Esophagus muscularis mucosa (tissue), 4 donors: ENCODE measurements around the gene ZWILCH. TPM values are rescaled to one million over a fixed set of nuclear protein-coding genes. Genes with fewer than 3 reads are reported as not detected.

ENCODE experiments used
- DNase-seq: peaks from one replicate; pipeline ENCODE4 v3.0.0-alpha.2; 2017; ENCODE audit errors: extremely low spot score
- H3K27ac ChIP-seq, 4 donors: fragments of 200-600 bp; sonication (generic); replicated peaks in 1 of 4; 1 replicate in 3 of 4; 2 replicates in 1 of 4; pipeline ENCODE4 v1.5.1; 2016 to 2019; ENCODE audit warnings: mild to moderate bottlenecking in 1 of 4
- H3K27me3 ChIP-seq, 4 donors: fragments of 200-600 bp; sonication (generic); one replicate each; pipeline versions ENCODE4 v1.5.1 to v1.6.0; 2016 to 2019
- H3K36me3 ChIP-seq, 4 donors: fragments of 200-600 bp; sonication (generic); one replicate each; pipeline ENCODE4 v1.5.1; 2016 to 2019
- H3K4me1 ChIP-seq, 4 donors: fragments of 200-600 bp; sonication (generic); one replicate each; pipeline ENCODE4 v1.5.1; 2016 to 2019
- H3K4me3 ChIP-seq, 4 donors: fragments of 200-600 bp; sonication (generic); 1 replicate in 2 of 4; 2 replicates in 2 of 4; pipeline ENCODE4 v1.5.1; 2016 to 2019; ENCODE audit warnings: mild to moderate bottlenecking in 4 of 4, moderate library complexity in 1 of 4
- H3K9me3 ChIP-seq, 4 donors: fragments of 200-600 bp; sonication (generic); 1 replicate in 3 of 4; 2 replicates in 1 of 4; pipeline ENCODE4 v1.5.1; 2016 to 2019
- EP300 ChIP-seq: sonication (generic); formaldehyde crosslinking; IDR thresholded peaks from one replicate; pipeline ENCODE4 v1.6.1; 2017; ENCODE audit warnings: antibody characterized with exemption
- POLR2A ChIP-seq: fragments of 450-650 bp; IDR thresholded peaks from one replicate; pipeline ENCODE4 v1.6.1; 2017; ENCODE audit warnings: antibody characterized with exemption, moderate library complexity, mild to moderate bottlenecking, low read depth
- POLR2AphosphoS5 ChIP-seq, 2 donors: sonication (generic); formaldehyde crosslinking; IDR thresholded peaks; one replicate each; pipeline ENCODE4 v1.6.1; 2017; ENCODE audit warnings: antibody characterized with exemption in 2 of 2
- WGBS: methylation state at CpG from one replicate; pipeline ENCODE4 v1.1.5; 2018; 5-methylcytosine and 5-hydroxymethylcytosine counted together
- intact Hi-C: fragments of 100-400 bp; cut with DNase I; formaldehyde crosslinking; loops from one replicate; pipeline ENCODE4 v1.15.1; 2023
- total RNA-seq, 4 donors: library from RNA; depleted of rRNA; stranded (reverse); fragments of >200 nt; gene quantifications; one replicate each; pipeline versions ENCODE4 v1.1.0 to v1.2.1, GENCODE V29; 2016
- TF ChIP-seq, protein P1 (sequence below), 3 experiments: fragments of 200-600 bp in 2 of 3; fragments of 450-650 bp in 1 of 3; sonication (generic) in 2 of 3; IDR thresholded peaks; one replicate each; pipeline ENCODE4 v1.5.1; 2017 to 2019; ENCODE audit warnings: antibody characterized with exemption in 3 of 3, mild to moderate bottlenecking in 2 of 3, moderate library complexity in 1 of 3

Gene ZWILCH
- total RNA-seq, 4 donors from 2014 or later: 2.1 to 3.3 (median 2.4) TPM

GRCh38 chr15:66574596-66574950, 69.4 kb downstream of the ZWILCH start:
- H3K4me3 ChIP-seq: no peak overlapping the region

DNA sequence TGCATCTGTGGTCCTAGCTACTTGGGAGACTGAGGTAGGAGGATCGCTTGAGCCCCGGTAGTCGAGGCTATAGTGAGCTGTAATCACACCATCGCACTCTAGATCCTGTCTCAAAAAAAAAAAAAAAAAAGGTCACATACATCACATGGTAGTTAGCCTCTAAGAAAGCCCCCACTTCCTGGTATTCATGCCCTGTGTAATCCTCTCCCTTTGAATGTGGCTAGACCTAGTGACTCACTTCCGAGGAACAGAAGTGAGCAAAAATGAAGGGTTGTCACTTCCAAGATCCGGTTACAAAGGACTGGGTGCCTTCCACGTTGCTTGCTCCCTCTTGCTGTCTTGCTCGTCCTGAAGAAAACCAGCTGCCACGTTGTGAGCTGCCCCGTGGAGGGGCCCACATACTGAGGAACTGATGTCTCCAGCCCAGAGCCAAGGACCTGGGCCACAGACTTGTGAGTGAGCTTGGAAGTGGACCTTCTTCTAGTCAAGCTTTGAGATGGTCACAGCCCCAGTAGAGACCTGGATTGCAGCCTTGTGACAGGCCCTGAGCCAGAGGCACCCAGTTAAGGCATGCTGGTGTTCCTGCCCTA, 73.3 kb downstream of the ZWILCH start:
- no peaks in the 10 kb centered on the region for H3K27me3 ChIP-seq
- H3K27ac ChIP-seq: no peak overlapping the region
- no peak for TF ChIP-seq POLR2AphosphoS5 (IDR thresholded peaks at IDR 0.05)
- TF ChIP-seq, protein P1, sequence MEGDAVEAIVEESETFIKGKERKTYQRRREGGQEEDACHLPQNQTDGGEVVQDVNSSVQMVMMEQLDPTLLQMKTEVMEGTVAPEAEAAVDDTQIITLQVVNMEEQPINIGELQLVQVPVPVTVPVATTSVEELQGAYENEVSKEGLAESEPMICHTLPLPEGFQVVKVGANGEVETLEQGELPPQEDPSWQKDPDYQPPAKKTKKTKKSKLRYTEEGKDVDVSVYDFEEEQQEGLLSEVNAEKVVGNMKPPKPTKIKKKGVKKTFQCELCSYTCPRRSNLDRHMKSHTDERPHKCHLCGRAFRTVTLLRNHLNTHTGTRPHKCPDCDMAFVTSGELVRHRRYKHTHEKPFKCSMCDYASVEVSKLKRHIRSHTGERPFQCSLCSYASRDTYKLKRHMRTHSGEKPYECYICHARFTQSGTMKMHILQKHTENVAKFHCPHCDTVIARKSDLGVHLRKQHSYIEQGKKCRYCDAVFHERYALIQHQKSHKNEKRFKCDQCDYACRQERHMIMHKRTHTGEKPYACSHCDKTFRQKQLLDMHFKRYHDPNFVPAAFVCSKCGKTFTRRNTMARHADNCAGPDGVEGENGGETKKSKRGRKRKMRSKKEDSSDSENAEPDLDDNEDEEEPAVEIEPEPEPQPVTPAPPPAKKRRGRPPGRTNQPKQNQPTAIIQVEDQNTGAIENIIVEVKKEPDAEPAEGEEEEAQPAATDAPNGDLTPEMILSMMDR (IDR thresholded peaks at IDR 0.05): no peak
- TF ChIP-seq EP300: no peak
- no peak for TF ChIP-seq POLR2A
- H3K36me3 ChIP-seq: no peaks in the 10 kb centered on the region
- intact Hi-C loops: no loop called here
- H3K4me3 ChIP-seq: no peak overlapping the region
- H3K4me1 ChIP-seq: peaks cover 0 to 14% (median 12%) of the 10 kb centered on the region in 4 donors
- DNase-seq: no peak
- no peaks in the 10 kb centered on the region for H3K9me3 ChIP-seq
- 41% methylated on average over 10 of the region's 10 CpGs for WGBS

More at GRCh38 chr15:66574596-66574950, 69.4 kb downstream of the ZWILCH start:
- WGBS: 83% methylated on average over 2 of the region's 2 CpGs
- no peak for TF ChIP-seq POLR2A
- intact Hi-C loops: no loop called here
- no peaks in the 10 kb centered on the region for H3K9me3 ChIP-seq
- no peaks in the 10 kb centered on the region for H3K36me3 ChIP-seq
- H3K27me3 ChIP-seq: no peaks in the 10 kb centered on the region
- H3K4me1 ChIP-seq: peaks cover 0 to 14% (median 12%) of the 10 kb centered on the region in 4 donors
- no peak for DNase-seq
- no peak overlapping the region for H3K27ac ChIP-seq

- intact Hi-C loops: no loop called here
- no peaks in the 10 kb centered on the region for H3K36me3 ChIP-seq
- H3K4me3 ChIP-seq: no peak overlapping the region
- TF ChIP-seq POLR2AphosphoS5 (IDR thresholded peaks at IDR 0.05): no peak
- TF ChIP-seq, protein P1 (IDR thresholded peaks at IDR 0.05): no peak
- no peak for TF ChIP-seq POLR2A
- no peak for TF ChIP-seq EP300
- H3K27ac ChIP-seq: no peak overlapping the region
- H3K4me1 ChIP-seq: no peaks in the 10 kb centered on the region
- no peak for DNase-seq
- H3K27me3 ChIP-seq: peaks cover 0 to 9% (median 0%) of the 10 kb centered on the region in 4 donors
- H3K9me3 ChIP-seq: no peaks in the 10 kb centered on the region
- 84% methylated on average over 3 of the region's 3 CpGs for WGBS
These were observed 75.5 kb downstream of the ZWILCH start for GRCh38 chr15:66580643-66581042.

DNA sequence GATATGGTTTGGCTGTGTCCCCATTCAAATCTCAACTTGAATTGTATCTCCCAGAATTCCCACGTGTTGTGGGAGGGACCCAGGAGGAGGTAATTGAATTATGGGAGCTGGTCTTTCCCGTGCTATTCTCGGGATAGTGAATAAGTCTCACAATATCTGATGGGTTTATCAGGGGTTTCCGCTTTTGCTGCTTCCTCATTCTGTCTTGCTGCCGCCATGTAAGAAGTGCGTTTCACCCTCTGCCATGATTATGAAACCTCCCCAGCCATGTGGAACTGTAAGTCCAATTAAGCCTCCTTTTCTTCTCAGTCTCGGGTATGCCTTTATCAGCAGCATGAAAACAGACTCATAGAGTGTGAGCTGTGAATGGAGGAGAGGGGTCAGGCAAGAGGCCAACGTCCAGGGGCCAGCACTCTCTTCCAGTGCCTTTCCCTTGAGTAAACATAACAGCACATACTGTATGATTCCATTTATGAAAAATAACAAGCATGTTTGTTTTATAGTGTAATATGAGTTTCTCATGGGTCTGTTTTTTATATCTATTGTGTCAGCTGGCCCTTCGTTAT, 76.9 kb downstream of the ZWILCH start:
- Histone ChIP-seq H3K27me3 (peaks cover 0 to 18% (median 0%) of the 10 kb centered on the region in 4 donors), H3K9me3 (no peaks in the 10 kb centered on the region), H3K4me3 (no peak overlapping the region), H3K36me3 (no peaks in the 10 kb centered on the region), H3K27ac (no peak overlapping the region), H3K4me1 (no peaks in the 10 kb centered on the region)
- 85% methylated on average over 9 of the region's 9 CpGs for WGBS
- intact Hi-C loops: no loop called here
- DNase-seq: no peak
- TF ChIP-seq, protein P1 (IDR thresholded peaks at IDR 0.05): no peak
- TF ChIP-seq POLR2A (no peak), EP300 (no peak), POLR2AphosphoS5 (IDR thresholded peaks at IDR 0.05) (no peak)

DNA sequence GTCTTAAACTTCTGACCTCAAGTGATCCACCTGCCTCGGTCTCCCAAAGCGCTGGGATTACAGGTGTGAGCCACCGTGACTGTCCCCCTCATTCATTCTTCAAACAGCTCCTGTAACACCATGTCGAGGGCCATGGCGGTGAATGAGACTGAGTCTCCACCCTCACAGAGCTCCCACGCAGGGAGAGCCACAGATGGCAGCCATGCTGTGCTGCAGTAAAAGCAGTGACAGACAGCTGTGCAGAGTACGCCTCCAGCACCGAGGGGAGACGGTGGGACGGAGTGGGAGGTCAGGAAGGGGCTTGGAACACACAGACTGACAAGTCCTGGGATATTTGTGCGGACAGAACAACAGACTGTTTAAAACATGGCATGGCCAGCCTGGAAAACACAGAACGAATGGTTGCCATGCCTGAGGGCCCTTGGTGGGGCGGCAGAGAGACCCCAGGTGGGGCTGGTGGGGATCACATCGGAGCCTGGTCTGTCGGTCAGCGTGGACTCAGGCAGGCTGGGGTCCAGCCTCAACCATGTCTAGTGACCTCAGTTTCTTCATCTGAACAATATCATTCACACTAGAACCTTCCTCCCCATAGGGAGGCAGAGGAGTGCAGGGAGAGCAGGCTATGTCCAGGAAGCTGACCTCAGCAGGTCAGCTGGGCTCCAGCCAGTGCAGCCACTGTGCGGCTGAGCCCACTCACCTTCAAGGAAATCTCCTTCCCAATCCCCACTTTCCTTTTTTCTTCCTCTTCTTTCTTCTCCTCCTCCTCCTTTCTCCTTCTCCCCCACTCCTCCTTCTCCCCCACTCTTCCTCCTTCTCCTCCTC, 81.2 kb downstream of the ZWILCH start:
- no peaks in the 10 kb centered on the region for H3K9me3 ChIP-seq
- intact Hi-C loops: no loop called here
- TF ChIP-seq POLR2AphosphoS5 (IDR thresholded peaks at IDR 0.05) (no peak), POLR2A (no peak), EP300 (no peak)
- TF ChIP-seq, protein P1 (IDR thresholded peaks at IDR 0.05): no peak
- peaks cover 0 to 7% (median 0%) of the 10 kb centered on the region in 4 donors for H3K4me1 ChIP-seq
- no peaks in the 10 kb centered on the region for H3K36me3 ChIP-seq
- no peak overlapping the region for H3K27ac ChIP-seq
- DNase-seq: no peak
- no peak overlapping the region for H3K4me3 ChIP-seq
- H3K27me3 ChIP-seq: peaks cover 0 to 28% (median 0%) of the 10 kb centered on the region in 4 donors
- WGBS: 69% methylated on average over 14 of the region's 17 CpGs
